ENCODE measurements around the gene PRKG1.
"Not testable (repeated sequence)": the region's sequence is repeated elsewhere in the genome, so short reads cannot be mapped to it uniquely, and the experiment has no call there.

Gene PRKG1

DNA sequence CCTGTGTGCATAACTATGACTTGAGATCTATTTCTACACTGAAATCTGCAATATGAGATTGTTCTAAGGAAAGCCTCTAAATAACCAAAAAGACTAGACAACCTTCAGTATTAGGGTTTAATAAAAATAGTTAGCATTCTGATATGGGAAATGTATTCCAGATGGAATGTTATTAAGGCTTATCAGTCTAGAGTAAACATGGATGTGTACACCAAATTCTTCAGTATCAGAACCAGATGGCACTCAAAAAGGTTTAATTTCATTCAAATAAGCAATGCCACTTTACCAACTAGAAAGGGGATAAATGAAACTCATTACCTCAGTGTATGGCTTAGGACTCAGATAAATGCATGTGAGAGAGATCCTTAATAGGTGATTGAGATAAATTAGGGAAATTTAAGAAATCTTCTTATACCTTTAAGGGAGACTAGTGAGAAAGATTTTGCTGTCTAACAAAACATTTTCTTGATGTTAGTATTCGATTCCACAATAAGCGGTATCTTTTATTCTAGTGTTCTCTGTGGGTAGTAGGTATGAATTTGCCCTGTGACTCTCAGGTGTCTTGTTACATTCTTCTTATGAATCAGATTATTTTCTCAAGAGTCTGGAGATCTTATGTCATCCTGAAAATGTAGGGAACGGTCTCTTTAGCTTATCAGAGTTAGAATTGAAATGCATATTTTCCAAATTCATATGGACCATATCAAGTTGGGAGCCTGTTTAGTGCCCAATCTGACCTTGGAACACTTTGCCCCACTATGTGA lies 159.2 kb downstream of the PRKG1 start:
- DNase-seq = no peak

DNA sequence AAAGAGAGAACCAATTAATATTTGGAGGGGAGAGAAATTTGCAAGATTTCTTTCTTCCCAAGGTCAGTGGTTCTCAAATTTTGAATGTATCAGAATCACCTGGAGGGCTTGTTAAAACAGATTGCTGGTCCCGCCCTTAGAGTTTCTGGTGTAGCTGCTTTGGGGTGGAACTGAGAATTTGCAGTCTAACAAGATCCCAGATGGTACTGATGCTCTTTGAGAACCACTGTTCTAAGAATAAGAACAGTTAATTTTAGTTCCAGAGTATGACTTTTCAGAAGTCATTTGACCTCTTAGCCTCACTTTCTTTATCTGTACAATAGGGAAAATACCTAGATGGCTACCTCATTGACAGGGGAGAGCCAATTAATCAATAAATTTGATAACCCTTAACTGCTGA lies 161.6 kb downstream of the PRKG1 start:
- no peak for DNase-seq

- no peak for DNase-seq
These were observed 164.7 kb downstream of the PRKG1 start for GRCh38 chr10:51239006-51239405.

GRCh38 chr10:51241461-51241860 lies 167.2 kb downstream of the PRKG1 start:
- DNase-seq = no peak

DNA sequence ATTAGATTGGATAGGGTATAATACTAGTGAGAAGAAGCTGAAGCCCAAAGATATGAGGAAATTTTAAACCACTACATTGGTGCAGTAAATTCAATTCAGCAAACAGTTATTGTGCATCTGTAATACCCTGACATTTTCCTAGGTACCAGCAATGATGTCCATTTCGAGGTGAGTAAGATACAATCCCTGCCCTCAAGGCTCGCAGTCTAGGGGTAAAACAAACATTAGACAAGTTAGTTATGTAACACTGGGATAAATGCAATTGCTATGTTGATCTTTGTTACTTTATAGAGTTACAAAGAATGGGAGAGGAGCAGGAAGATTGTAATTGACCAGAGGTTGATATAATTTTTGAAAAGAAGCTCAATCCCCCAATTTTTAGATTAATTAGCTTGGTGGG lies 168.1 kb downstream of the PRKG1 start:
- DNase-seq = no peak

- no peak for DNase-seq
These were observed 170.0 kb downstream of the PRKG1 start for GRCh38 chr10:51244309-51244708.

DNA sequence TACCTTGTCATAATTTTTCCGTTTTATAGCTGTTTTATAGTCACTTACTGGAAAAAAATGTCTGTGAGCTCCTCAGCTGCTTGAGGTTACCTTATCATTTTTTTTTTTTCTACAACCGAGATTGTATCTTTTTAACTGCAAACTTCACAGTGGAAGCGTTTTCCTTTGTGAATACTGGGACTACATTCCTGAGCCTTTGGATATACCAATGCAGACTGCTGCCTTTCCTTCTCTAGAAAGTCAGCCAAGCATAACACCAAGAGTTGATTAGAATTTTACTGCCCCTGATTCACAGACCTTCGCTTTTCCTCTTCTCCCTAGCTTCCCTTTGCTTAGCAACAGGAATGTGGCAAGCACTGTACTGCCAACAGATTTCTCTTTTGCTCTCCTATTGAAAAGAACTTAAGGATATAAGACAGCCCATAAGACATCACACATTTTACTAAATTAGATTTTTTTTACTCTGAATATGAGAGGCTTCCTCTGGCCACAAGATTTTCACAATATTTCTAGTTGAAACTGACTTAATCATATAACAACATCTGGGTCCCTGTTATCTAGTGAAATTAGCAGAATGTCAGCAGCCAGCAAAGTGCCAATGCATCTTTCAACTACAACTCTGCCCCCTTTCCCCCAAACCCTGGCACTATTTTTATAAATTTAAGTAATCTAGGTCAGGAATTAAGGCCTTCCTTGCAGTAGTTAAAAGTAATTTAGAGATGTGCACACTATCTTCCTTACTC lies 170.6 kb downstream of the PRKG1 start:
- DNase-seq = no peak

DNA sequence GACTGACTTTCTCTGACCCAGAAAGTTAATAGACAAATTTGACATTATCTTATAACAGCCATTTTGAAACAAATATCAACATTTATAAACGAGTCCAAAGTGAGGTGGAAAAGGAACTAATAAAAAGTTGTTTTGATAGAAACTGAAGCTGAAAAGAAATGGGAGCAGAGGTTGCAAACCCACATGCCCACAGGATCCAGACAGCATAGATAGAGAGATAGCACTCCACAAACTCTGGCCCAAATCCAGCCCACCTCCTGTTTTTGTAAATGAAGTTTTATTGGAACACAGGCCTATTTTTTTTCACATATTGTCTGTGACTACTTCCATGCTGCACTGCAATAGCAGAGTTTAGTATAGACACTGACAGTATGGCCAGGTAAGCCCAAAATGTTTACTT lies 171.9 kb downstream of the PRKG1 start:
- DNase-seq = no peak

GRCh38 chr10:51250278-51250920 lies 176.1 kb downstream of the PRKG1 start:
- DNase-seq = no peak

GRCh38 chr10:51251110-51251509 lies 176.8 kb downstream of the PRKG1 start:
- DNase-seq = no peak

DNA sequence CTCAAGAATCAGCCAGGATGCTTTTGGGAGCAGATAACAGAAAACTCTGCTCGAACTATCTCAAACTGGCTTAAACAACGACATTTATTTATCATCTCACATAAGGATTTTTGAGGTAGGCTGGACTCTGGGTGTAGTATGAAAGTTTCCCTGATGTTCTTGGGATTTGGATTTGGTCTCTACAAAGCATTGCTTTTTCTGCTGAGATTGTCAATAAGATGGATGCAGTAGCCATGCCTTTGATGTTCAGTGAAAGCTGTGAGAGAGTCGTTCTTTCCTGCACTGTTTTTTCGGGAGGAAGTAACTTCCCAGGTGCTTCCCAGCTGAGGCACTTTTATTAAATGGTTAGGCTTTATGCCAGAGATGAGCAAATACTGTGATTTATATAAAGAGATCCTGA lies 181.1 kb downstream of the PRKG1 start:
- no peak for DNase-seq

DNA sequence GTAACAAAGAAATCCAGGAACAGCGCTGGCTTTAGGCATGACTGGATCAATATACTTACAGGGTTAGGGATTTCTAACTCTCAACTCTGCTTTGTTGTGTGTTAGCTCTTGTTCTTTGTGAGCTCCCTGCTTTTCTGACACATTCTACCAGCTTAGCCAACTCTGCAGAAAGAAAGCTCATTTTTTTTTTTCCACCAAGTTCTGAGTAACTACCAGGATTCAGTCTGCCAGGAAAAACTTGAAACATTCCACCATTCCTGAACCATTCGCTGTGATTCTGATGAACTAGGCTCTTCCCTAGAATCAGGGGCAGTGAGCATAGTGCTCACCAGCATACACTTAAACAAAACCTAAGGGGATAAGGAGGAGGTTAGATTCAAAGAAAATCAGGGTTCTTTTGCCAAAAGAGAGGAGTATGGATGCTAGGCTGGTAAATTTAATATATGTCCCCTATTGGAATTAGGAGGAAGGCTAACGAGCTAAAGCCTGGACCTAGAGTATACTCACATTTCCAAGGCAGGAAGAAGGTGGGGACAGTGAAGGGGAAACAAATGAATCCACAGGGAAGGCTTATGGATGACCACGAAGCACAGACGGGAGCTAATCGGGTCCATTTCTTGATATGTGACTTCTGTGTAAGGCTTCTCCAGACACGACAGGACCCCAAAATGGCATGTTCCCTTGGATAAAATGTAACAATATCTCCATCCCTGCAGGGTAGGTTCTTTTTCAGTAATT lies 183.4 kb downstream of the PRKG1 start:
- DNase-seq = no peak

GRCh38 chr10:51260376-51260775 lies 186.1 kb downstream of the PRKG1 start:
- no peak for DNase-seq

GRCh38 chr10:51266496-51266895 lies 192.2 kb downstream of the PRKG1 start:
- DNase-seq = no peak

GRCh38 chr10:51267980-51268570 lies 193.8 kb downstream of the PRKG1 start:
- DNase-seq = not testable (repeated sequence)

DNA sequence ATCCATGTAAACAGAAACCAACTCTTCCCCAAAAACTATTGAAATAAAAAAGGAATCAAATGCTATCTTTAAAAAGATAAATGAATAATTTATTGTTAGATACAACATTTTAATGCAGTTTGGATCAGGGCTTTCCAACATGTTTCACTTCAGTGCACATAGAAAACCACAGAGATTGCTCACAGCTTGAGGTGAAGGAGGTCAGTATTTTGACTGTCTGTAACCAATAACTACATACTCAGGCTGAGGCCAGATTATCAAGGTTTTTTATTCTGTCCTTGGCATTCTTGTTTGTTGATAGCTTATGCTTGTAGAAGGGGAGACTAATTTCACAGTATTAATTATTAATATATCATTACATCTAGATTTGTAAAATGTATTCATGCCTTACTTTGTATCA lies 195.5 kb downstream of the PRKG1 start:
- no peak for DNase-seq

DNA sequence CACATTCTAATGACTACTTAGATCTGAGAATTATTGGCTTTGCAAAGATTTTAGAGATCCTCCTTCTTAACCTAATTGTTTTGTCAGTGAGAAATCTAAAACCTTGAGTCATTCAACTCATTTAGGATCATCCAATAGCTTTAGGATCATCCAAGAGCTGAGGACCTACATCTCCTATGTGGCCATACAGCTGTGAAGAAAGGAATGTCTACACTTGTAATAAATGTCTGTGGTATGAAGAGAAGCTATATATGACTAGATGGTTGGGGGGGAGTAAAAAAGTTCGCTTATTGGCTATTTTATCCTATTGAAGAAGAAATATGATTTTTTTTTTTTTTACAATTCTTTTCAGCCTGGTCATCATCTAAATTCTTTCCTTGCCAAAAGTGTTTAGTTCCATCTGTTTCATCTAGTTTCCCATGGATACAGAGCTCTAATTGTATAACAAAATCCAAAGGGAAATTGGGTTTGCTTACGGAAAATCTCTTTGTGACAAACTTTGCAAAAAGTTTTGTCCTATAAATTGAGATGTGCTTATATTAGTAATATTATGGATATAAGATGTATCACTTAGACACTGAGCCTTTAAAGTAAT lies 196.7 kb downstream of the PRKG1 start:
- no peak for DNase-seq

- not testable (repeated sequence) for DNase-seq
These were observed 197.8 kb downstream of the PRKG1 start for GRCh38 chr10:51272099-51272498.

DNA sequence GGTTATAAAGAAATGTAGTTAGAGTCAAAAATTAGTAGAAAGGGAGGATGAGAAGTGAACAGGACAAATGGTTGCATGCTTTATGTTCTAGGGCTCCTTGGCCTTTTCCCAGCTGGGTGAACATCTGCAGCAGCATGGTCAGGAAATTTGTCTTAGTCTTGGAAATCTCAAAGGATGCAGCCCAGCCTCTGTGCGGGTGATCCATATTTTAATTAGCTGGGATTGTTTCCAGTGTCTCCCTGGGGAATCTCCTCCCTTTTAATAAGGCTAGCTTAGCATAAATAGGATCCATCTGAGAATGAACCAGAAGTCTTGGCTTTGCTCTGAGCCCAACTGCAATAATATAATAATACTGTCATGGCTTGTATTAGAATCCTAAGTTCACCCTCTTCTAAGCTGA lies 198.3 kb downstream of the PRKG1 start:
- no peak for DNase-seq

DNA sequence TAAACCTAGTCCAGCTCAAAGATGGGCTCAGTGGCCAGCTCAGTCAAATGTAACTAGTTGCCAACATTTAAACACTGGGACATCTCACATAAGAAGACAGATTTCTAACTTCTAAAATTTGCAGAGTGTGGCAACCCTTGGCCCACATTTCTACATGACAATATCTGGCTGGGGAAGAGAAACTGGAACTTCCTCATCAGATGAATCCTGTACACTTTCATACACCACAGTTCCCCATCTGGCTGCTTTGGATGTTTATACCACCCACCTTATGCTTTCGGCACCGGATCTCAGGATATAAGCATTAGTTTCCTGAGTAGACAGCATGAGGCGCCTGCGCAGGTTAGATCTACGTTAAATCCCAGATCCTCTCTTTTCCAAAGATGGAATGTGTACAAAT lies 199.3 kb downstream of the PRKG1 start:
- no peak for DNase-seq

DNA sequence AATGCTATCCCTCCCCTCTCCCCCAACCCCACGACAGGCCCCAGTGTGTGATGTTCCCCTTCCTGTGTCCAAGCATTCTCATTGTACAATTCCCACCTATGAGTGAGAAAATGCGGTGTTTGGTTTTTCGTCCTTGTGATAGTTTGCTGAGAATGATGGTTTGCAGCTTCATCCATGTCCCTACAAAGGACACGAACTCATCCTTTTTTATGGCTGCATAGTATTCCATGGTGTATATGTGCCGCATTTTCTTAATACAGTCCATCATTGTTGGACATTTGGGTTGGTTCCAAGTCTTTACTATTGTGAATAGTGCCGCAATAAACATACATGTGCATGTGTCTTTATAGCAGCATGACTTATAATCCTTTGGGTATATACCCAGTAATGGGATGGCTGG lies 201.8 kb downstream of the PRKG1 start:
- DNase-seq = not testable (repeated sequence)

DNA sequence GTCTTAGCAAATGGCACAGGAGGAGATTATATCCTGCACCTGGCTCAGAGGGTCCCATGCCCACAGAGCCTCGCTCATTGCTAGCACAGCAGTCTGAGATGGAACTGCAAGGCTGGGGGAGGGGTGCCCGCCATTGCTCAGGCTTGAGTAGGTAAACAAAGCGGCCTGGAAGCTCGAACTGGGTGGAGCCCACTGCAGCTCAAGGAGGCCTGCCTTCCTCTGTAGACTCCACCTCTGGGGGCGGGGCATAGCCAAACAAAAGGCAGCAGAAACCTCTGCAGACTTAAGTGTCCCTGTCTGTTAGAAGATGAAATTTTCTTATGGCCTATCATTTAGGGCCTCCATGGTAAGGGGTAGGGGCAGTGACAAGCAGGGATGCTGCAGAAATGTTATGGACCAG lies 207.1 kb downstream of the PRKG1 start:
- not testable (repeated sequence) for DNase-seq

All from activated CD4-positive, alpha-beta T cell treated with anti-CD3 and anti-CD28 coated beads, Interleukin-10, Interleukin-2, amounts not matched to agents 100 ng/mL and 50 ng/mL, durations not matched to agents 16 hours and 8 hours (primary cell).